Activated T-helper 17 cell treated with anti-CD3 and anti-CD28 coated beads, Interleukin-2, amount 50 U/mL, for 72 hours (primary cell): Measurements from ENCODE around the gene XCL2. TPM values are rescaled to one million over a fixed set of nuclear protein-coding genes. Genes with fewer than 3 reads are reported as not detected.
A peak's percentile ranks its signal among the peaks of the same experiment; 100 is the strongest.

ENCODE experiments used
- ATAC-seq: fragments of 150-1000 bp; cut with Tn5 transposase; replicated peaks from 2 replicates; pipeline ENCODE4 v1.10.0; 2021; ENCODE audit warnings: mild to moderate bottlenecking, moderate library complexity
- H3K27ac Mint-ChIP-seq: one replicate; pipeline ENCODE4 v1.8.0; 2022; ENCODE audit warnings: mixed read lengths
- H3K27me3 Mint-ChIP-seq: one replicate; pipeline ENCODE4 v1.8.0; 2022; ENCODE audit warnings: mixed read lengths
- H3K36me3 Mint-ChIP-seq: one replicate; pipeline ENCODE4 v1.8.0; 2022; ENCODE audit warnings: low read depth, mild to moderate bottlenecking, mixed read lengths
- H3K4me1 Mint-ChIP-seq: one replicate; pipeline ENCODE4 v1.8.0; 2022; ENCODE audit warnings: mixed read lengths
- H3K4me3 Mint-ChIP-seq: one replicate; pipeline ENCODE4 v1.8.0; 2022; ENCODE audit warnings: mild to moderate bottlenecking, mixed read lengths
- H3K9me3 Mint-ChIP-seq: one replicate; pipeline ENCODE4 v1.8.0; 2022; ENCODE audit warnings: mixed read lengths
- total RNA-seq, 2 donors: library from RNA; stranded (reverse); gene quantifications; one replicate each; pipeline ENCODE4 v1.2.3, GENCODE V29; 2022

The XCL2 gene
- total RNA-seq, 2 donors from 2014 or later: not detected

DNA sequence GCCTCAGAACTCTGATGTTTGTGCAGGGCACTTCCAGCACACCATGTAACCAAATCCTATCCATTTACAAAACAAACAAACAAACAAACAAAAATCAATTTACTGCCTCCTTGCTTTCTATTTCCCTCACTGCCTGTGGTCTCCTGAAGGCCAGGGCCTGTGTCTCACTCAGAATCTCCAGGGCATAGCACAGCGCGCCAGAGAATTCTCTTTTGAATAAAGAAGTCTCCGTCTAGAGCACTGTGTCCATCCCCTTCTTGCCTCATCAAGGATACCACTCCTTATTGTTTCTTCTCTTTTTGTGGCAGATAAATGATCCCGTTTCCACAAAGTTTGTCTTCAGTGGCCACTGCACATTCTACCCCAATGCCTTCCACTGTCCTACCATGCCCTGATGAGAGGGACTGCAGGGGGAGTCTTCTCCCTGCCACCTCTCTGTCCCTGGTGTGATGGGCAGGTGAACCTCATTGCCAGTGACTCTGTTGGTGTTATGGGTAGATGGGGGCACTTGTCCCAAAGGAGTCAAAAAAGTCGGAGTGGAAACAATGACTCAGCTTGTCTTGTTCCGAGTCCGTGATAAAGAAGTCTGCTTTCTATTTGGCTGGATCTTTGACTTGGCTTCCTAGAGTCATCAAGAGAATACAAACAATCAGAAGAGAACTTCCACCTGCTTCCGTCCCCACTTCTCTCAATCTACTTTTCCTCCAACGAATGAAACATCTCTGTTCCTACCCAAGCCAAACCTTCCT is 30.0 kb downstream of the XCL2 start:
- Mint-ChIP-seq H3K9me3 (peaks cover 3% of the 10 kb centered on the region), H3K27ac (peak overlapping the region; percentile 54), H3K4me3 (peak overlapping the region; percentile 52), H3K36me3 (no peaks in the 10 kb centered on the region), H3K4me1 (peaks cover 31% of the 10 kb centered on the region), H3K27me3 (no peaks in the 10 kb centered on the region)
- ATAC-seq: peak; percentile 44

DNA sequence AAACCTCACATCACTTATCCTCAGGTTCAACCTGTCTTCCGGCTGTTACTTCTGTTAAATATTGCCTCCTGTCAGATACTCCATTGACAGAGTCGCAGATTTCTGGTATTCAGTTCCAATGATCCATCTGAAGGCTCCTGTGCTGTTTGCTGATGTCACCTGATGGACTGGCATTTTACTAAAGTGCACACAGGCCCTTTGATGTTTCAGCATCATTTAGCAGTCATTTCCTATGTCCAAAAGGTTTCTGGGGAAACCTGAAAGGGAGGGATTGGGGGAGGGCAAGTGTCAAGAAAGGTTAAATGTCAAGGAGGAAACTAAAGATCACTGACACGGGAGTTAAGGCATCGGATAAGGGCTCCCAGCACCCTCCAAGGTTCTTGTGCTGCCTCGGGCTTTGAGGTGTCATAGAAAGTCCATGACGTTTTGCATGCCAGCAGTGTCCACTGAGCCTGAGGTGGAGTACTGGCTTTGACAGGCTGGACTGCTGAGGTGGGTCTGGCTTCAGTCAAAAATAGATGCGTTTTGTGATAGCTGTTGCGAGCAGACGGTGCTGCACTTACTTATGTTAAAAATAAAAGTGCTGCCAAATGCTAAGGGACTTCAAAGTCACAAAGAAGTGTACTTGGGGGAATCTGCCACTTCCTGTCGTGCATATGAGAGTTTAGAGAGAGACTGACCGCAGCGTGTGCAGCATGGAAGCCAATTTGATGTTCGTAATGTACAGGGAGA is 30.8 kb downstream of the XCL2 start:
- Mint-ChIP-seq H3K27ac (no peak overlapping the region), H3K36me3 (no peaks in the 10 kb centered on the region), H3K9me3 (peaks cover 3% of the 10 kb centered on the region), H3K27me3 (no peaks in the 10 kb centered on the region), H3K4me1 (peaks cover 31% of the 10 kb centered on the region), H3K4me3 (peak overlapping the region; percentile 52)
- peak; percentile 43 for ATAC-seq

DNA sequence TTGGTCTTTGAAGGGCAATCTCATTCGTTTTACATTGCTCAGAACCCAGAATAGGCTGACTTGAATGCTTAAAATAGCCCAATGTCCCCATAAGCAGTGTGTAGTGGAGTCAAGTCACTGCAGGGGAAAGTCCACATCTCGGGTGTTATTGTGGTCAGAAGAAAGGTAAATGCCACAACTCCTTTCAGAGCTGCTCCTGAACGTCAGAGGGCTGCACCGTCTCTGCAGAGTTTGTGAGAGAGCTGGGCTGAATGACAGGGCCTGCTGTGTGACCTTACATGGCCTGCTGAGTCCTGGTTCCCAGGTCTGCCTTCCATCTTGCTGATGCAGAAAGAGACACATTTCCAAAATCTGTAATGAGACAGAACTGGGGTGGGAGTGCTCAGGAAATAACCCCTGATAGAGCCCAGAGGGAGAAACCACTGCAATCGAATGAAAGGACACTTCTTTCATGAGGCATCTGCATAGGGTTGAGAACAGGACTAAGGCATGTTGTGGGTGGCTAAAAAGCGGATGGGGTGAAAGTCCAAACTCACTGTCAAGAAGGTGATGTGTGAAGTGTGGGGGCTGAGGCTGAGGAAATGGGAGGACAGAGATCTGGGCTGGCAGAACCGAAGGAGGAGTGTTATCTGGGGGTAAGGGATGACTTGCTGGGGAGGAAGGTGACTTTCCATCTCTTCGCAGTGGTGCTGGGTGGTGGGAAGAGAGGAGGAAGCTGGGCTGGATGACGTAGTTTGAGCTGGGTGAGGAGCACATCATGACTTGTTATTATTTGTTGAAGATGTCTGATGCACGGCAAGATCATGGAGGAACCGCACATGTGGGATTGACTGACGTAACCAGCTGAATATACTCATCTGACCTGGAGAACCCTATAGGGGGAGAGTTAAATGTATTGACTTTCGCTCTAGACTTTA is 33.7 kb downstream of the XCL2 start:
- H3K27ac Mint-ChIP-seq: peak overlapping the region; percentile 10

DNA sequence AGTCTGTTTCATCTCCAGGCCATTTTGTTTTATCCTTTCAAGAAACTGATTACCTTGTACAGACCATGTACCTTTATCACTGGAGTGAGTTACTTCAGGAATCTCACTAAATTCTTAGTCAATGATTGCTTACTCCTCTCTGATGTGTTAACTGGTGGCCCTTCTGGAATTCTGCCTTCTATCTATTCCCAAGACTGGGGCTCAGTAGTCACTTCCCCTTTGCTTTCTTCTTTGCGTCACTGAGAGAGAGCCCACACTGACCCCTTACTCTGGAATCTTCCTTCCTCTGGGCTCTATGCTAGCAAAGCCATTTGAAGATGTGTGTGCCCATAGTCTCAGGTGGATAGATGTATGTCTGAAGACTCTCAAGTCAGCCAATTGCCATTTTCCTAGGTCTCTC is 34.6 kb downstream of the XCL2 start:
- H3K27me3 Mint-ChIP-seq: no peaks in the 10 kb centered on the region

More for the DNA sequence above, 33.7 kb downstream of the XCL2 start:
- Mint-ChIP-seq H3K4me3 (no peak overlapping the region), H3K27me3 (no peaks in the 10 kb centered on the region), H3K9me3 (peaks cover 3% of the 10 kb centered on the region), H3K36me3 (no peaks in the 10 kb centered on the region), H3K4me1 (peaks cover 27% of the 10 kb centered on the region)
- peak; percentile 63 for ATAC-seq

DNA sequence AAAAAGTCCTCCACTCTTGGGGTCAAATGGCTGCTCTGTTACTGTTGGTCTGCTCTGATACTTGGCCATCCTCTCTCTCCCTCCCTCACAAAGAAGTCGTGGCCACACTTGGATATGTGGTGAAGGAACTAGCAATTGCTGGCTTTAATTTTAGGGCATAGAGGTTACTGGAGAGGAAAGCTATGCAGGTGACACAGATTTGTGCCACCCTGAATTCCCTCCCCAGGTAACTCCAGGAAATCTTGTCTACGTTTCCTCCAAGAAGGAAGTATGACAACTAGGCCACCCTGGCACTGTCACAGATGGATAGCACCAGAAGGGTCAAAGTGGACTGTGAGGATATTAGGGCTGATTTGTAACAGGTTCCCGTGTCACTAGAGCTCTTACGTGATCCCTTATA is 36.0 kb downstream of the XCL2 start:
- Mint-ChIP-seq H3K9me3 (no peaks in the 10 kb centered on the region), H3K4me3 (no peak overlapping the region), H3K27me3 (no peaks in the 10 kb centered on the region), H3K4me1 (peaks cover 14% of the 10 kb centered on the region), H3K36me3 (no peaks in the 10 kb centered on the region), H3K27ac (no peak overlapping the region)
- no peak for ATAC-seq

More for the DNA sequence above, 34.6 kb downstream of the XCL2 start:
- no peak for ATAC-seq
- H3K4me1 Mint-ChIP-seq: peaks cover 25% of the 10 kb centered on the region
- H3K36me3 Mint-ChIP-seq: no peaks in the 10 kb centered on the region
- H3K9me3 Mint-ChIP-seq: no peaks in the 10 kb centered on the region
- no peak overlapping the region for H3K27ac Mint-ChIP-seq
- no peak overlapping the region for H3K4me3 Mint-ChIP-seq

DNA sequence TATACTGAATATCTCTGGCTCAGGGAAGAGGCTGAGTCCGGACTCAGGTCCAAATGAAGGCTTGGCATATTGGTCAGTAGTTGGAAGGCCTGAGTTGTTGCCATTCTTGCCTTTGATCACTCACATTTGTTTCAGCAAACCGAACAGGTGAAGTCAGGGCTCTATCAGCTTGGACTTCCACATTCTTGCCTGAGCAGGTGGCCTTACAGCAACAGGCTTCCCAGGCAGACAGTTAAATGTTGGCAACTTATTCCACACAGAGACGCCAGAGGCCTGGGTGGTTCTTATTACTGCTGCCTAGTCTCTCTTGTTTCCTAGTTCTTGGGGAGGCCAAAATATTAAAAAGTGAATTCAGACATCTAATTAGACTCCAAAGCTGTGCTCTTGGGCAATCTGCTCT is 36.6 kb downstream of the XCL2 start:
- Mint-ChIP-seq H3K27ac (no peak overlapping the region), H3K9me3 (no peaks in the 10 kb centered on the region), H3K4me1 (peaks cover 14% of the 10 kb centered on the region), H3K4me3 (no peak overlapping the region), H3K27me3 (no peaks in the 10 kb centered on the region), H3K36me3 (no peaks in the 10 kb centered on the region)
- no peak for ATAC-seq

DNA sequence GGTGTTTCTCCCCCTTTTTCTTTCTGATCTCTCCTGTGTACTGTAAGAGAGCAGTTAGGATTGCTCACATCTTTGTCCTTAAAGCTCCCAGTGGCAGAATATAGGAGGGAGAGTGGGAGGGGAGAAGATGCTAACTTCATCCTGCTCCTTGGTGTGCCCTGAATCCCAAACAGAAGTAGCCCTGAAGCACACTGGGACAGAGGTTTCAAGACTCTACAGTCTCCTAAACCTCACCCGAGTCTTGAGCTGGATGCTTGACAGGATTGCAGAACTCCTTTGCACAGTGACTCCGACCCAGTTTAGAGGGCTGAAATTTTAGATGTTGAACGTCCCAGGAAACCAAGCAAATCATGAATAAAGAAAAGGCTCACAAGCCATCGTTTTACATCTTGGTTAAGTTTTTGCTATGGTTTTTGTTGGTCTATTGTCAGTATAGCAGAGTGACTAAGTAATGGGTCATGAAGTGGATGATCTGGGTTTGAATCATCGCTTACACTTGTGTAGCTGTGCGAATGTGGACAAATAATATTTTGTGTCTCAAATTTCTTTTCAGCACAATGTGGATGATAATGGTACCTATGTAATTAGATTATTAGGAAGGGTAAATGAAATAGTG is 37.5 kb downstream of the XCL2 start:
- no peaks in the 10 kb centered on the region for H3K27me3 Mint-ChIP-seq
- peak overlapping the region; percentile 46 for H3K27ac Mint-ChIP-seq
- no peak overlapping the region for H3K4me3 Mint-ChIP-seq
- ATAC-seq: peak; percentile 69
- H3K9me3 Mint-ChIP-seq: no peaks in the 10 kb centered on the region
- no peaks in the 10 kb centered on the region for H3K36me3 Mint-ChIP-seq
- H3K4me1 Mint-ChIP-seq: peaks cover 14% of the 10 kb centered on the region

DNA sequence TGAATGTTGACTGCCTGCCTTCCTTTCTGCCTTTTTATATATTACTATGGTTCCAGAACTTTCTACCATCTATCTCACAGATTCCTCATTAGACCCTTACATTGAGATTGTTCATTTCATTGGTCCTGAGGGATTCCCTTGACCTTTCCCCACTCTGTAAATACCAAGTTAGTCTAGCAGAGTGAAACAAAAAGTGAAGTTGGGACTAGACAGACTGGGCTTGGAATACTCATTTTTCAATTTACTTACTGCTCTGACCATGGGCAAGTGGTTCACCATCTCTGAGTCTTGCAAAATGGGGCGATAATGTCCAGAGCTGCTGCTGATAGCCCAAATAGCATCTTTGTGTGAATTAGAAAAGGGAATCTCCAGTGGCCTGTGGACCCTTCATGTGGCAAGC is 38.8 kb downstream of the XCL2 start:
- H3K27ac Mint-ChIP-seq: no peak overlapping the region

DNA sequence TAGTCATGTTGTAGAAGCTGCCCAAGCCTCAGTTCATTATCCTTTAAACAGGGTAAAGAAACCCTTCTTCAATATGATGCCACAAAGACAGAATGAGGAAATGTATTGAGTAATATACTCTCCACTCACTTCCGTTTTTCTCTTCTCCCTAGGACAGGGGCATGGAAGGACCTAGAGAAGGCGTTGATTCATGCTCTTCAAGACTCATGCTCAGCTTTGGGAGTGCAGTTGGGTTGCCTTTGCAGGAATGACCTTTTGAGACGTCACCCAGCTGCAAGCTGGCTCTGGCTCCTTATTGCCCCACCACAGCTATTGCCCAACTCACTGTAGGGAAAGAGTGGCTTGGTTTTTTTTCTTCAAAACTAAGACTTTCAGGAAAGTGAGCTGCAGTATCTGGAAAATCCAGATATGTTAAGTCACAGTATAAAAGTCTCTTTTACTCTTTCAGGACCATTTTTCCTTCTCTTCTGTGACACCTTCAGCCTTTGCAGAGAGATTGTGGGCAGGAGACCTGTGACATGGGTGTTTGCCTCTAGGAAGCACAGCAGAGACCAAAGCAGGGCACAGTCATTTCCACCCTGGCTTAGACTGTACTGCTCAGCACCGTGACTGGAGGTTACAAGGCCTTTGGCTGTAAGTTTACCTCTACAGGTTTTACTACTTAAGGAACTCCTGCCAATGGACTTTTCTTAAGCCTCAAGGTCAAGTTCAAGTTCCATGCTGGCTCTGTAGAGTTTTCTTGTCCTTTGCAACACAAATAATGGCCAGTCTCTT is 39.5 kb downstream of the XCL2 start:
- Mint-ChIP-seq H3K4me1 (peaks cover 8% of the 10 kb centered on the region), H3K4me3 (no peak overlapping the region), H3K27me3 (no peaks in the 10 kb centered on the region), H3K9me3 (no peaks in the 10 kb centered on the region), H3K27ac (no peak overlapping the region), H3K36me3 (no peaks in the 10 kb centered on the region)
- ATAC-seq: peak; percentile 74

More for the DNA sequence above, 38.8 kb downstream of the XCL2 start:
- ATAC-seq: no peak
- no peaks in the 10 kb centered on the region for H3K27me3 Mint-ChIP-seq
- H3K4me3 Mint-ChIP-seq: no peak overlapping the region
- H3K9me3 Mint-ChIP-seq: no peaks in the 10 kb centered on the region
- peaks cover 9% of the 10 kb centered on the region for H3K4me1 Mint-ChIP-seq
- no peaks in the 10 kb centered on the region for H3K36me3 Mint-ChIP-seq

DNA sequence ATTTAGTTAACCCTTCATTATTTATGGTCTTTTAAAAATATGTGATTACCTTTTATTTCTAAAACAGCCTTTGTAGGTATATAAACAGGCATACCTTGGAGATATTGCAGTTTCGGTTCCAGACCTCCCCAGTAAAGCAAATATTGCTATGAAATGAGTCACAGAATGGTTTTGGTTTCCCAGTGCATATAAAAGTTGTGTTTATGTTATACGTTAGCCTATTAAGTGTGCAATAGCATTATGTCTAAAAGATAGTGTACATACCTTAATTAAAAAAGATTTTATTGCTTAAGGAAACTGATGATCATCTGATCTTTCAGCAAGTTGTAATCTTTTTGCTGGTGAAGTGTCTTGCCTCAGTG is 44.1 kb downstream of the XCL2 start:
- Mint-ChIP-seq H3K27me3 (no peaks in the 10 kb centered on the region), H3K27ac (no peak overlapping the region), H3K9me3 (no peaks in the 10 kb centered on the region), H3K4me3 (no peak overlapping the region), H3K36me3 (no peaks in the 10 kb centered on the region), H3K4me1 (peaks cover 4% of the 10 kb centered on the region)
- no peak for ATAC-seq

DNA sequence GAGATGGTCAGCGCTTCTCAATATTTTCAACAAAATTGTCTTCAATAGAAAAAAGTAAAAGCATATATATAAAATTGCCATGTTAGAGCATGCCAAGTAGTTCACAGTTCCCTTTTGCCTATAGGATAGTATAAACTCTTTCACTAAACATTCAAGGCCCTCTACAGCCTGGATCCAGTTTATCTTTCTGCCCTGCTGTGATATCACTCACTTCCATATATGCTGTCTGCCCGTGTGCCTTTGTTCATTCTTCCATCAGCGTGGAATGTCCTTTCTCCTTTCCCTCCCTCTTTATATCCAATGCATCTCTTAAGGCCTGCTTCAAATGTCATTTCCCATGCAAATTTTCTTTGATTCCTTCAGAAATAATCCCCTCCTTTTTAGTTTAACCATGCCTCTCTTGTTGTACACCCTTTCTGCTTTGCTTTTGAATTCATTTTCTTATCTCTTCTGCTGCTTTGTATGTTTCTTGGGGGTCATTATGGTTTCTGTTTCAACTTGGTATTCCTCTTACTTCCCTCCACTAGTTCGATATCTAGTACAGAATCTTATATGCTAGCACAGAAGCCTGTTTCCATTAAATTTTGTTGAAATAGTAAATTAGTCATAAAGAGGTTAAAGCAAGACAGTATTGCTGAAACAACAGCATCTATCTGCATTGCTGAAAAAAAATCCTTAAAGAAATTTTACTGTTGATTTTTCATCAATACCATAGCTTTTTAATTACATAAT is 44.7 kb downstream of the XCL2 start:
- Mint-ChIP-seq H3K27ac (no peak overlapping the region), H3K36me3 (no peaks in the 10 kb centered on the region), H3K4me3 (no peak overlapping the region), H3K9me3 (no peaks in the 10 kb centered on the region), H3K27me3 (no peaks in the 10 kb centered on the region), H3K4me1 (no peaks in the 10 kb centered on the region)
- ATAC-seq: no peak

DNA sequence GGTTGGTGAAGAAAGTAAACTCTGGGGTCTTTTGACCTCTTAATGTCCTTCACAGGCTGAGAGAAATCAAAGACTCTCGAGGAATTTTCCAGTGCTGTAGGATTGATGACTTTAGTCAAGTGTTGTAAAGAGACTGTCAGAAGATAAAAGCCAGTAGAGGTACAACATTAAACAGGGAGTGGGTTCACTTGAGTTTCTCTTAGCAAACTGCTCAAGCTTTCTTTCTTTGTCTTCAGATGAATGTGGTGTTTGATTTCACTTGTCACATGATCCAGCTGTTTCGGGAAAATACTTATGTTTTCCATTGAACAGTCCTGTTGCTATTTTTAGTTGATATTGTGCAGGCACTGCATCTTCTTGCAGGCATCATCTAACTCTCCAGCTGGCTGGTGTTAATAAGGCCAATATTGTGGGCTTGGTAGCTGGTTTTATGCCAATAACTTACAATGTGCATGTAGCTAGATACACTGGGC is 45.6 kb downstream of the XCL2 start:
- no peak overlapping the region for H3K4me3 Mint-ChIP-seq
- H3K9me3 Mint-ChIP-seq: no peaks in the 10 kb centered on the region
- H3K27ac Mint-ChIP-seq: no peak overlapping the region
- ATAC-seq: no peak
- no peaks in the 10 kb centered on the region for H3K4me1 Mint-ChIP-seq
- H3K36me3 Mint-ChIP-seq: no peaks in the 10 kb centered on the region
- H3K27me3 Mint-ChIP-seq: no peaks in the 10 kb centered on the region

DNA sequence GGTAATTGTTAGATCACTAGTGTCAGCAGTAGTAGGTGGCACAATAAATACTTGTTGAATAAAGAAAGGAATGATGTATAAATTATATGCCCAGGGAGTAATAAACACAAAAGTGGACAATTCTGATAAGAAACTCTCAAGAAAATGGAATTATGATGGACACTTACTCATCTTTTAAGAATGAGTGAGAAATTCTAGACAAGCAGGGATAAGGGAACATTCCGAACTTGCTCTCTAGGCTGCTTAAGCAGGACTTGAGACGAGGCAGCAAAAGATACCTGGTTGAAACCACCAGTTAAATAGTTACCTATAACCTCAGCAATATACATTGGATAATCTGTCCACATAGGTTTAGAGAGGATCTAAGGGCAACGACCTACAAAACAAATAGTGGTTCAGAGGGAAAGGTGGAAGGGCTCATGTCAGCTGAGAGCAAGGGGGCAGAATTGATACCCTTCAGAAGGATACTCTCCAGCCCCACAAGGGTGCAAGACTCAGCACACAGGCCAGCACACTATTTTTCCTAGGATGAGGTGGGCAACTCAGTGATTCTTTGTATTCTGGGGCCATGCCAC is 46.3 kb downstream of the XCL2 start:
- H3K4me1 Mint-ChIP-seq: no peaks in the 10 kb centered on the region
- H3K27me3 Mint-ChIP-seq: no peaks in the 10 kb centered on the region
- no peak overlapping the region for H3K27ac Mint-ChIP-seq
- ATAC-seq: no peak
- no peaks in the 10 kb centered on the region for H3K36me3 Mint-ChIP-seq
- H3K9me3 Mint-ChIP-seq: no peaks in the 10 kb centered on the region
- no peak overlapping the region for H3K4me3 Mint-ChIP-seq
